Stimulated activated CD4-positive, alpha-beta T cell treated with anti-CD3 and anti-CD28 coated beads, Interleukin-15, amount 100 ng/mL, for 48 hours (primary cell): ENCODE results near the gene FBXL13.
"Not testable (repeated sequence)": the region's sequence is repeated elsewhere in the genome, so short reads cannot be mapped to it uniquely, and the experiment has no call there.

Experiments
- DNase-seq, 2 donors: peaks; one replicate each; pipeline ENCODE4 v3.0.0-alpha.2; 2020; ENCODE audit warnings: low read depth in 2 of 2

Gene FBXL13

GRCh38 chr7:102819151-102819550 is 255.4 kb downstream of the FBXL13 start:
- no peak for DNase-seq

GRCh38 chr7:102817616-102818573 is 256.7 kb downstream of the FBXL13 start:
- no peak for DNase-seq

GRCh38 chr7:102814025-102814471 is 260.5 kb downstream of the FBXL13 start:
- DNase-seq, result no peak

DNA sequence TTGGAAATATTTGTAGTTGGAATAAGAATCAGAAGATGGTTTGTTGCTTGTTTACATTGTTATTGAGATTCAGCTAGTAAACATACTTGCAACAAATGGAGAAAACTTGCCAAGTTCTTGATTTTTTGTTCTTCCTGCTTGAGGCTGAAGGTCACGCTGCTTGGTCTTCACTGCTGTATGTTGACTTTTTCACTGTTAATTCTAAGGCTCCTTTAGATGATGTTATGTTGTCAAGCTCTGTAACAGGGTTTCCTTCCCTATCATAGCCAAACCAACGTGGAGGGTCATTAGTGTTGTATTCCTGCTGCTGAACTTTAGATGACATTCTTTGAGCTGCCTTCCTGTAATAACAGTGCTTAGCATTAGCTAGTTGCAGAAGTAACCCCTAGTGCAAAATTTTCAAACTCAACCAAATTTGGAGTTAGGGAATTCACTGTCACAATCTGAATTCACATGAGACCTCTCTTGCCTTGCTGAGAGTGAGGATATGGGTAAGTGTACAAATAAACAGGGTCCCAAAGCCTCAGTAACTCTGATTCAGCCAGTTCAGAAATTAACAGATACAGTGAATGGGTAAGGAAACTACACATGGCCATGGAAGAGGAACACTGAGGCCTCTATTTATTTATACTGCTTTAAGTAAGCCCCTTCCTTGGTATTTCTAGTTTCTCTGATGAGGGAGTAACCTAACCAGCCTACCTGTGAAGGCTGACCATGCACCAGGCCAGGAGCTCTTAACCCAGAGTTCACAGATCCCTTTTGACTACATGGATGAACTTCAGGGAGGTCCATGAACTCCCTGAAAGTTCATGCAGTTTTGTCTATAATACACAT is 261.2 kb downstream of the FBXL13 start:
- DNase-seq, result no peak

DNA sequence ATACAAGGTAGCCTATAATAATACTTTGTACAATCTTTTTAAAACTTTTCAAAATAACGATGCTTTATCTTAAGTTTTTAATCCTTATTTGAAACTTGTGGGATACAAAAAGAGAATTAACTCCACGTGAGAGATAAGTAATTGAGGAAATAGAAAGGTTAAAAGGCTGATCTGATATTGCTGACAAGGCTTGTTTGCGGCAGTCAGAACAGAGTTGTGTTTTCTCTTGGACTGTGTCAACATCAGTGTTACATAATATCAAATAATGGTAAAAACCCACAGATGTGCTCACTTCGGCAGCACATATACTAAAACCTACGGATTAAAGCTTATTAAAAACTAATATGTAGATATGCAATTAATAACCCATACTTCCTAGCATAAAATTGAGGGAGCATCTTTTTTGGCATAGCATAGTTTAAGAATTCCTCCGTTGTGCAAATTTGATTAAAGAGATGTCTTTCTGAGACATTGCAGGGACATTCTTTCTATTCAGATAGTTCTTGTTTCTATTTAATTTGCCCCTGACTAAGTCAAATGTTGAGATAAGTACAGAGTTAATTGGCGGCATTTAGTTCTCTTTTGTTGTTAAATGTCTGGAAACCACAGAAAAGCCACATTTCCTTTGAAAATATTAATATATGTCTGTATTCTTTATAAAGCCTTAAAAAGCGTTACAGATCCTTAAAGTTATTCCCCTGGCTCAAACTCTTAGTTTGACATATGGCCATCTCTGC is 262.5 kb downstream of the FBXL13 start:
- no peak for DNase-seq

GRCh38 chr7:102810916-102811315 is 263.7 kb downstream of the FBXL13 start:
- no peak for DNase-seq

- DNase-seq, result no peak
These were observed 268.0 kb downstream of the FBXL13 start for GRCh38 chr7:102806613-102807012.

DNA sequence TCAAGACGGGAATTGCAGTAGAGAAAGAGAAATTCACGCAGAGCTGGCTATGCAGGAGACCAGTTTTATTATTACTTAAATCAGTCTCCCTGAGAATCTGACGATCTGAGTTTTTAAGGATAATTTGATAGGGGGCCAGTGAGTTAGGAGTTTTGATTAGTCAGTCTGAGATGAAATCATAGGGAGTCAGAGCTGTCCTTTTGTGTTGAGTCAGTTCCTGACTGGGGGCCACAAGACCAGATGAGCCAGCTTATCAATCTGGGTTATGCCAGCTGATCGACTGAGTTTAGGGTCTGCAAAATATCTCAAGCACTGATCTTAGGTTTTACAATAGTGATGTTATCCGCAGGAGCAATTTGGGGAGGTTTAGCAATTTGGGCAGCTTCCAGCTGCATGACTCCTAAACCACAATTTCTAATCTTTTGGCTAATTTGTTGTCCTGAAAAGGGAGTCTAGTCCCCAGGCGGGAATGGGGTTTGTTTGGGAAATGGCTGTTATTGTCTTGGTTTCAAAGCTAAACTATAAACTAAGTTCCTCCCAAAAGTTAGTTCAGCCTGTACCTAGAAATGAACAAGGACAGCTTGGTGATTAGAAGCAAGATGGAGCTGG is 278.5 kb downstream of the FBXL13 start:
- not testable (repeated sequence) for DNase-seq

- not testable (repeated sequence) for DNase-seq
These were observed 280.0 kb downstream of the FBXL13 start for GRCh38 chr7:102794567-102794966.

DNA sequence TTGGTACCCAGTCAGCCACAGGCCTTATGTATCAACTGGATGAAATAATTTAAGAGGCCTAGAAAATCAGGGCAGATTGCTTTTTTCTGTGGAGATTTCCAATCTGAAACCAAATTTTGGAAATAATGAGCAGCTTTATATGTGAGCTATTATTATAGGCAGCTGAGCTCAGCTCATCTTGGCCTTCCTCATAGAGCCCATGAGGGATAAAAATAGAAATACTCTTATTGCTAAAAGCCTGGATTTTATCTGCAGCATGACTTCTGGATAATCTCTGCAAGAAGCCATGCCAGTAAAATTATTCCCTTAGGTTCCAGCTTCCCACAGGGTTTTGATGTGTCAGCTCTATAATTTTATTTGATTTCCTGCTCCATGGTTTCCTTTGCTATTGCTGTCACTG is 282.8 kb downstream of the FBXL13 start:
- not testable (repeated sequence) for DNase-seq

DNA sequence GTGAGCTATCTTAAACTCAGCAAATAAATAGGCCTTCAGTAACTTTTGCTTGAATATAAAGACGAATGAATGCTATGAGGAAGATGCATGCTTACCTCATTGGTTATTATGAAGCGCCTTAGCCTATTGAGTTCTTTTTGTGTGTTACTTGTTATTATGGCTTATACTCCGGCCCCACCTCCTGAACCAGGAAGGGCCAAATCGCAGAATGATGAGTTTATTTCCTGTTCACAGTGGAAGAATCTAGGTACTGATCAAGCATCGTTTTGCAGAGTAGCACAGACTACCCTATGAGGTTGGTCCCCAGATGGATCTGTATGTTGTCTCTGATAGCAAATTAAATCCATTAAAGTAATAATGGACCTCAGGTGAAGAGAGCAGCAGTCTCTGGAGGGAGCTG is 283.2 kb downstream of the FBXL13 start:
- DNase-seq, result not testable (repeated sequence)

GRCh38 chr7:102790364-102791100 is 284.1 kb downstream of the FBXL13 start:
- not testable (repeated sequence) for DNase-seq

DNA sequence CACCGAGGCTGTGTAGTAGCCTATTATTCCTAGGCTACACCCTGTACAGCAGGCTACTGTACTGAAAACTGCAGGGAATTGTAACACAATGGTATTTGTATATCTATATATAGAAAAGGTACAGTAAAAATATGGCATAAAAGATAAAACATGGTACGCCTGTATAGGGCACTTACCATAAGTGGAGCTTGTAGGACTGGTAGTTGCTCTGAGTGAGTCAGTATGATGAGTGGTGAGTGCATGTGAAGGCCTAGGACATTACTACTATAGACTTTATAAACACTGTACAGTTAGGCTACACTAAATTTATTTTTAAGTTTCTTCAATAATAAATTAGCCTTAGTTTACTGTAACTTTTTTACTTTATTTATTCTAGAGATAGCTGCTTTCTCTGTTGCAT is 285.8 kb downstream of the FBXL13 start:
- not testable (repeated sequence) for DNase-seq

GRCh38 chr7:102780926-102781325 is 293.7 kb downstream of the FBXL13 start:
- not testable (repeated sequence) for DNase-seq

DNA sequence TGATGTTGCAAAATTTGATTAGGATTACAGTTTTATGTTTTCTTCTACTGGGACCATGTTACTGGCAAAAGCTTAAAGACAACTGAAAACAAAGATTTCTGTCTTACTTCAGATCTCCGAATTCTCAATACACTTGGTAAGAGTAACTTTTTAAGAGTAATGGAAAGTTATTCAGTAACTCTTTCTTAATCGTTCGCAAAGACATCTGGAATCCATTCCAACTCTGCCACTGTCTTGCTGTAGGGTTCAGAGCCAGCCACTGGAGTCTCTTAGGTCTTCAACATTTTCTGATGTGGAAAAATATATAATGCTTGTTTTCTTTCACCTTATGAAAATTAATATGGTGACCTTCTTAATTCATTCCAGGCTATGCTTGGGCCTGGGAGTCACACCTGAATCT is 295.9 kb downstream of the FBXL13 start:
- not testable (repeated sequence) for DNase-seq

- DNase-seq, result not testable (repeated sequence)
These were observed 298.4 kb downstream of the FBXL13 start for GRCh38 chr7:102776217-102776616.

GRCh38 chr7:102770467-102770866 is 304.1 kb downstream of the FBXL13 start:
- DNase-seq, result not testable (repeated sequence)

- not testable (repeated sequence) for DNase-seq
These were observed 304.9 kb downstream of the FBXL13 start for GRCh38 chr7:102769657-102770192.

DNA sequence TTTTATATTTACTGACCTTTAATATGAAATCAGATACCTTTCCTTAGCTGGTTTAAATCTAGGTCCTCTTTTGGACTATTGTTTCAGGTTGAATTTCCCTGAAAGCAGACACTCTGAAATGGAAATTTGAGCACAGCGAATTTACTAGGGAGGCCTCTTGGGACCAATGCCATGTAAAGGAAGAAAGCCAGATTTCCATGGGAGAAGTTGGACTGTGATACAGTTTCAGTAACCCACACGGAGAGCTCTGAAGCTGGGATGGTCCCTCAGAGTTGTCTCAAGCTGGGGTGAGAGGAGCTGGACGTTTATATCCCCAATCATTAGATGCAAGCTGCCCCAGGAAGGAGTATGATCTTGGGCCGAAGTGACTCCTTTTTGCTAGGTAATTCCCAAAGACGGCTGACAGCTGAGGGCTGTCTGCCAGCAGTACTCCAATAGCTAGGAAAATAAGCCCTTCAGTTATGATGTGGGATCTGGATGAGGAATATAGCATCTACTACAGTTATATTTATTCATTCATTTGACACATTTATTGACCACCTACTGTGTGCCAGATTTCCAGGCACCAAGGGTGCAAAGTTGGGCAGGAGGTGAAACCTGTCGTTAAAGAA is 311.2 kb downstream of the FBXL13 start:
- not testable (repeated sequence) for DNase-seq
